Left lung (tissue), 10 donors: ENCODE results near the gene ADAMTSL1. TPM values are rescaled to one million over a fixed set of nuclear protein-coding genes. Genes with fewer than 3 reads are reported as not detected.
"Not testable (repeated sequence)": the region's sequence is repeated elsewhere in the genome, so short reads cannot be mapped to it uniquely, and the experiment has no call there.

Source experiments
- ATAC-seq: fragments of 200-7000 bp; cut with Tn5 transposase; one replicate; pipeline ENCODE4 v1.9.1; 2020; ENCODE audit warnings: moderate library complexity
- DNase-seq, 4 donors: peaks; one replicate each; pipeline ENCODE4 v3.0.0-alpha.2; 2013 to 2020
- H3K27ac ChIP-seq, 2 donors: fragments of 200-600 bp; sonication (generic) in 1 of 2; one replicate each; pipeline versions ENCODE4 v1.5.0 to v1.8.0; 2020 to 2021
- H3K27me3 ChIP-seq, 2 donors: fragments of 200-600 bp; sonication (generic) in 1 of 2; one replicate each; pipeline versions ENCODE4 v1.5.0 to v1.8.0; 2020 to 2021
- H3K36me3 ChIP-seq, 2 donors: fragments of 200-600 bp; sonication (generic) in 1 of 2; one replicate each; pipeline versions ENCODE4 v1.5.0 to v1.8.0; 2020 to 2021
- H3K4me1 ChIP-seq, 2 donors: fragments of 200-600 bp; one replicate each; pipeline ENCODE4 v1.8.0; 2021
- H3K4me3 ChIP-seq, 2 donors: fragments of 200-600 bp; sonication (generic) in 1 of 2; one replicate each; pipeline versions ENCODE4 v1.5.0 to v1.8.0; 2020 to 2021; ENCODE audit warnings: mild to moderate bottlenecking in 1 of 2
- H3K9me3 ChIP-seq, 2 donors: fragments of 200-600 bp; sonication (generic) in 1 of 2; one replicate each; pipeline versions ENCODE4 v1.5.0 to v1.8.0; 2020 to 2021
- CTCF ChIP-seq, 2 donors: fragments of 200-600 bp; sonication (generic) in 1 of 2; IDR thresholded peaks; one replicate each; pipeline versions ENCODE4 v1.5.0 to v1.8.0; 2021; ENCODE audit warnings: antibody characterized with exemption in 2 of 2
- intact Hi-C, 2 donors: fragments of 100-400 bp; cut with DNase I; formaldehyde crosslinking; loops; one replicate each; pipeline versions ENCODE4 v1.11.2 to v1.14.2; 2022
- polyA plus RNA-seq, 6 donors: library from polyadenylated mRNA; unstranded; fragments of 120-200 nt; gene quantifications; one replicate each; pipeline ENCODE4 v1.2.1, GENCODE V29; 2013; ENCODE audit not compliant: insufficient read length in 6 of 6
- total RNA-seq, 2 donors: library from RNA; stranded (reverse); fragmentation: NEBNext Ultra II Directional; extraction: Animal tissue kit (Norgen Biotek cat#: 25700); gene quantifications; one replicate each; pipeline ENCODE4 v1.2.1, GENCODE V29; 2021
- donor health status: DM: no; HTN: yes; CAD: no.
- donor health status: DM: no; HTN: no; CAD: no.

Gene ADAMTSL1
- total and polyA plus RNA-seq, 8 donors = 3.0 to 28.1 (median 17.9) TPM

GRCh38 chr9:18923671-18924430 lies 449.9 kb downstream of the ADAMTSL1 start:
- DNase-seq = no peak
- no peaks in the 10 kb centered on the region for H3K36me3 ChIP-seq
- H3K27me3 ChIP-seq = no peaks in the 10 kb centered on the region
- TF ChIP-seq CTCF (IDR thresholded peaks at IDR 0.05) = no peak
- intact Hi-C loops = no loop called here
- H3K9me3 ChIP-seq = no peaks in the 10 kb centered on the region
- no peak overlapping the region for H3K27ac ChIP-seq
- H3K4me3 ChIP-seq = no peak overlapping the region
- ATAC-seq = no peak
- no peaks in the 10 kb centered on the region for H3K4me1 ChIP-seq

GRCh38 chr9:18925880-18926279 lies 451.9 kb downstream of the ADAMTSL1 start:
- no peak for TF ChIP-seq CTCF (IDR thresholded peaks at IDR 0.05)
- no peak overlapping the region for H3K4me3 ChIP-seq
- intact Hi-C loops = no loop called here
- no peak overlapping the region for H3K27ac ChIP-seq
- no peak for ATAC-seq
- H3K9me3 ChIP-seq = no peaks in the 10 kb centered on the region
- no peak for DNase-seq
- H3K36me3 ChIP-seq = no peaks in the 10 kb centered on the region
- H3K27me3 ChIP-seq = no peaks in the 10 kb centered on the region
- no peaks in the 10 kb centered on the region for H3K4me1 ChIP-seq

GRCh38 chr9:18926513-18926912 lies 452.6 kb downstream of the ADAMTSL1 start:
- no peaks in the 10 kb centered on the region for H3K36me3 ChIP-seq
- DNase-seq = no peak
- intact Hi-C loops = no loop called here
- H3K27me3 ChIP-seq = no peaks in the 10 kb centered on the region
- H3K4me3 ChIP-seq = no peak overlapping the region
- no peaks in the 10 kb centered on the region for H3K9me3 ChIP-seq
- ATAC-seq = no peak
- TF ChIP-seq CTCF (IDR thresholded peaks at IDR 0.05) = no peak
- H3K27ac ChIP-seq = no peak overlapping the region
- H3K4me1 ChIP-seq = no peaks in the 10 kb centered on the region

- no peaks in the 10 kb centered on the region for H3K36me3 ChIP-seq
- ATAC-seq (no peak), DNase-seq (no peak)
- H3K27me3 ChIP-seq = no peaks in the 10 kb centered on the region
- TF ChIP-seq CTCF (IDR thresholded peaks at IDR 0.05) = no peak
- H3K4me1 ChIP-seq = no peaks in the 10 kb centered on the region
- intact Hi-C loops = no loop called here
- no peaks in the 10 kb centered on the region for H3K9me3 ChIP-seq
- no peak overlapping the region for H3K4me3 ChIP-seq
- H3K27ac ChIP-seq = no peak overlapping the region
Measured at GRCh38 chr9:18928711-18929110, 454.8 kb downstream of the ADAMTSL1 start.

- H3K4me3 ChIP-seq, ATAC-seq, H3K27me3 ChIP-seq, DNase-seq, intact Hi-C loops, H3K9me3 ChIP-seq, H3K4me1 ChIP-seq, H3K36me3 ChIP-seq, H3K27ac ChIP-seq: not testable (repeated sequence)
Measured at GRCh38 chr9:18930611-18931010, 456.7 kb downstream of the ADAMTSL1 start.

- no peaks in the 10 kb centered on the region for H3K4me1 ChIP-seq
- TF ChIP-seq CTCF (IDR thresholded peaks at IDR 0.05) = no peak
- no peaks in the 10 kb centered on the region for H3K27me3 ChIP-seq
- intact Hi-C loops = no loop called here
- DNase-seq (no peak), ATAC-seq (no peak)
- no peaks in the 10 kb centered on the region for H3K9me3 ChIP-seq
- H3K36me3 ChIP-seq = no peaks in the 10 kb centered on the region
- H3K27ac ChIP-seq = no peak overlapping the region
- H3K4me3 ChIP-seq = no peak overlapping the region
Measured at GRCh38 chr9:18935541-18935940, 461.6 kb downstream of the ADAMTSL1 start.
